GM23338 (cell line): ENCODE data around the gene COQ10A. TPM values are rescaled to one million over a fixed set of nuclear protein-coding genes. Genes with fewer than 3 reads are reported as not detected.
"Not testable (repeated sequence)": the region's sequence is repeated elsewhere in the genome, so short reads cannot be mapped to it uniquely, and the experiment has no call there.

Experiments used
- ATAC-seq: fragments of 200-7000 bp; cut with Tn5 transposase; 3 replicates; pipeline ENCODE4 v1.9.1; 2020
- DNase-seq: peaks from one replicate; pipeline ENCODE4 v3.0.0-alpha.2; 2015; ENCODE audit warnings: low spot score
- H2AFZ ChIP-seq: fragments of 200-600 bp; sonication (generic); 2 replicates; pipeline ENCODE4 v1.8.0; 2016; ENCODE audit warnings: antibody characterized with exemption, mild to moderate bottlenecking, moderate library complexity
- H3F3A ChIP-seq: fragments of 200-600 bp; sonication (generic); replicated peaks from 2 replicates; pipeline ENCODE4 v1.8.0; 2017; ENCODE audit warnings: antibody characterized with exemption, mixed run types, low read depth
- H3K27ac ChIP-seq: fragments of 200-600 bp; sonication (generic); 2 replicates; pipeline ENCODE4 v1.6.1; 2016; ENCODE audit warnings: low read depth
- H3K27me3 ChIP-seq: fragments of 200-600 bp; sonication (generic); 2 replicates; pipeline ENCODE4 v1.8.0; 2016; ENCODE audit warnings: mild to moderate bottlenecking, mixed run types, moderate library complexity; ENCODE audit not compliant: insufficient read depth
- H3K36me3 ChIP-seq: fragments of 200-600 bp; sonication (generic); 2 replicates; pipeline ENCODE4 v1.8.0; 2016; ENCODE audit warnings: mild to moderate bottlenecking; ENCODE audit not compliant: insufficient read depth
- H3K4me1 ChIP-seq: fragments of 200-600 bp; sonication (generic); 2 replicates; pipeline ENCODE4 v1.8.0; 2016; ENCODE audit warnings: mild to moderate bottlenecking, moderate library complexity; ENCODE audit not compliant: insufficient read depth
- H3K4me2 ChIP-seq: fragments of 200-600 bp; sonication (generic); 2 replicates; pipeline ENCODE4 v1.7.1; 2017; ENCODE audit warnings: mixed run types
- H3K4me3 ChIP-seq: fragments of 200-600 bp; sonication (generic); 2 replicates; pipeline ENCODE4 v1.6.1; 2016; ENCODE audit warnings: mixed run types
- H3K79me2 ChIP-seq: fragments of 200-600 bp; sonication (generic); replicated peaks from 2 replicates; pipeline ENCODE4 v1.8.0; 2017; ENCODE audit warnings: mild to moderate bottlenecking; ENCODE audit not compliant: insufficient read depth
- H3K9me2 ChIP-seq: fragments of 200-600 bp; sonication (generic); 2 replicates; pipeline ENCODE4 v1.8.0; 2017; ENCODE audit not compliant: insufficient read depth
- H4K20me1 ChIP-seq: fragments of 200-600 bp; sonication (generic); replicated peaks from 2 replicates; pipeline ENCODE4 v1.8.0; 2017; ENCODE audit warnings: mild to moderate bottlenecking; ENCODE audit not compliant: insufficient read depth
- H3K27ac Mint-ChIP-seq: 2 replicates; pipeline ENCODE4 v1.8.0; 2020; ENCODE audit warnings: inconsistent platforms, mild to moderate bottlenecking, moderate library complexity, mixed read lengths
- H3K27me3 Mint-ChIP-seq: 3 replicates; pipeline ENCODE4 v1.8.0; 2022; ENCODE audit warnings: low read depth, mild to moderate bottlenecking, moderate library complexity, mixed read lengths, inconsistent platforms; ENCODE audit not compliant: insufficient read depth, poor library complexity
- H3K36me3 Mint-ChIP-seq: 3 replicates; pipeline ENCODE4 v1.8.0; 2021; ENCODE audit warnings: low read depth, mild to moderate bottlenecking, inconsistent platforms, moderate library complexity, mixed read lengths
- H3K4me1 Mint-ChIP-seq: 3 replicates; pipeline ENCODE4 v1.8.0; 2020; ENCODE audit warnings: mild to moderate bottlenecking, inconsistent platforms, mixed read lengths
- H3K4me3 Mint-ChIP-seq: 3 replicates; pipeline ENCODE4 v1.8.0; 2021; ENCODE audit warnings: moderate library complexity, mild to moderate bottlenecking, inconsistent platforms, mixed read lengths
- H3K9me3 Mint-ChIP-seq: 3 replicates; pipeline ENCODE4 v1.8.0; 2020; ENCODE audit warnings: moderate library complexity, mild to moderate bottlenecking, inconsistent platforms, mixed read lengths
- EZH2 ChIP-seq: fragments of 200-600 bp; sonication (generic); IDR thresholded peaks from one replicate; pipeline ENCODE4 v1.8.0; 2017; ENCODE audit warnings: antibody characterized with exemption, mild to moderate bottlenecking, low read depth; ENCODE audit not compliant: unreplicated experiment
- EZH2phosphoT487 ChIP-seq: fragments of 200-600 bp; sonication (generic); IDR thresholded peaks from one replicate; pipeline ENCODE4 v1.8.1; 2018; ENCODE audit warnings: antibody characterized with exemption; ENCODE audit not compliant: unreplicated experiment
- NANOG ChIP-seq: IDR thresholded peaks from 2 replicates; pipeline ENCODE4 v1.6.1; 2016; ENCODE audit warnings: antibody characterized with exemption, borderline replicate concordance
- REST ChIP-seq: IDR thresholded peaks from one replicate; pipeline ENCODE4 v1.6.1; 2018; ENCODE audit warnings: antibody characterized with exemption; ENCODE audit not compliant: unreplicated experiment
- STAT1 ChIP-seq: IDR thresholded peaks from one replicate; pipeline ENCODE4 v1.6.1; 2016; ENCODE audit warnings: antibody characterized with exemption; ENCODE audit not compliant: unreplicated experiment
- polyA plus RNA-seq: library from polyadenylated mRNA; unstranded; fragments of >200 nt; fragmentation: Nextera tagmentation; extraction: Ambion mirVana; gene quantifications from 2 replicates; pipeline ENCODE4 v1.2.1, GENCODE V29; 2016
- total RNA-seq: library from RNA; depleted of rRNA; stranded (reverse); fragments of >200 nt; shearing (Covaris generic); gene quantifications from 2 replicates; pipeline ENCODE4 v1.2.3, GENCODE V29; 2014

The COQ10A gene
- total and polyA plus RNA-seq, 2 experiments from 2014 or later = 12.8 to 15.2 TPM

- no peak for TF ChIP-seq REST
- TF ChIP-seq STAT1 = no peak
- no peak for TF ChIP-seq EZH2
- no peak for TF ChIP-seq EZH2phosphoT487
Measured at GRCh38 chr12:56282579-56282978, 15.8 kb downstream of the COQ10A start (continued).

- not testable (repeated sequence) for H3K27ac Mint-ChIP-seq, H3K4me3 ChIP-seq, H3K27me3 ChIP-seq, H3K9me3 Mint-ChIP-seq, DNase-seq, H3K4me1 Mint-ChIP-seq, H3K4me3 Mint-ChIP-seq, H3K27me3 Mint-ChIP-seq, H2AFZ ChIP-seq, H3K79me2 ChIP-seq, H3K4me2 ChIP-seq, H4K20me1 ChIP-seq, ATAC-seq, H3K27ac ChIP-seq, H3K9me2 ChIP-seq
- peaks cover 60% of the 10 kb centered on the region for H3K36me3 Mint-ChIP-seq
- peaks cover 13% of the 10 kb centered on the region for H3K4me1 ChIP-seq
- H3F3A ChIP-seq = peaks cover 20% of the 10 kb centered on the region
- peaks cover 42% of the 10 kb centered on the region for H3K36me3 ChIP-seq
Measured at GRCh38 chr12:56284263-56284662, 17.5 kb downstream of the COQ10A start.

- Histone ChIP-seq H3K4me1 (peaks cover 13% of the 10 kb centered on the region), H3K4me3 (no peak overlapping the region), H3K79me2 (peaks cover 29% of the 10 kb centered on the region), H3K27me3 (no peaks in the 10 kb centered on the region), H3F3A (peaks cover 20% of the 10 kb centered on the region; the same call in 1 of the 2 replicates), H3K4me2 (peak overlapping the region; percentile 56; the same call in 1 of the 2 replicates), H4K20me1 (no peaks in the 10 kb centered on the region; the same call in 1 of the 2 replicates), H2AFZ (no peak overlapping the region), H3K27ac (peak overlapping the region; percentile 83; the same call in 1 of the 2 replicates), H3K9me2 (no peaks in the 10 kb centered on the region), H3K36me3 (peaks cover 31% of the 10 kb centered on the region)
- TF ChIP-seq EZH2 = no peak
- TF ChIP-seq NANOG = no peak
- Mint-ChIP-seq H3K36me3 (peaks cover 58% of the 10 kb centered on the region), H3K27ac (no peak overlapping the region; the same call in 1 of the 2 replicates), H3K9me3 (no peaks in the 10 kb centered on the region), H3K4me3 (no peak overlapping the region), H3K27me3 (peaks cover 7% of the 10 kb centered on the region), H3K4me1 (peaks cover 9% of the 10 kb centered on the region)
- ATAC-seq (no peak), DNase-seq (peak; percentile 8)
Measured at GRCh38 chr12:56286044-56286830, 19.5 kb downstream of the COQ10A start.
